GM21723 (cell line): ENCODE measurements around the gene OTOGL.

Experiments used
- ATAC-seq: cut with Tn5 transposase; IDR thresholded peaks from one replicate; pipeline ENCODE4 v1.9.1; 2021; ENCODE audit warnings: mild to moderate bottlenecking, moderate library complexity; ENCODE audit not compliant: unreplicated experiment

The OTOGL gene

GRCh38 chr12:80422550-80422949 lies 323.2 kb downstream of the OTOGL start:
- no peak for ATAC-seq
